Measurements from ENCODE around the gene SLC39A11.

The SLC39A11 gene

GRCh38 chr17:72723711-72724110 lies 368.8 kb downstream of the SLC39A11 start:
- H3K4me3 ChIP-seq (ENCODE audit: low read depth in 1 of 2, low read length in 2 of 2) = no peak overlapping the region
- H3K4me1 ChIP-seq (ENCODE audit: insufficient read depth, low read length) = no peaks in the 10 kb centered on the region
- H3K9ac ChIP-seq (ENCODE audit: low read length) = no peak overlapping the region
- no peak overlapping the region for H3K27ac ChIP-seq (ENCODE audit: low read depth, low read length)
- no peaks in the 10 kb centered on the region for H3K27me3 ChIP-seq (ENCODE audit: control insufficient read depth in 1 of 2, insufficient read depth in 2 of 2, low read length in 2 of 2)
- H3K36me3 ChIP-seq (ENCODE audit: insufficient read depth, low read length) = no peaks in the 10 kb centered on the region
- no peaks in the 10 kb centered on the region for H3K9me3 ChIP-seq (ENCODE audit: low read length)

DNA sequence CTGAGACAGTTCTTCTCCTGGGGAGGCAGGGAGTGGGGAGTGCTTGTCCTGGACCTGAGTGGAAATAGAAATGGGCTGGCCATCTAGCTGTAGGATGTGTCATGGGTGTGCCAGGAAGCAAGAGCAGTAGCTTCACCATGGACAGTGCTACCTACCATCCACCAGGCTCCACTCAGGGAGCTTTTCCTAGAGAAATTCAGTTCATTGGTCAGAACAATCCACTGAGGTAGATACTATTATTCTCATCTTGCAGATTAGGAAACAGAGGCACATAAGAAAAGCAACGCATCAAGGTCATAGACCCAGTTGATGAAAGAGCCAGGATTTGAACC lies 372.0 kb downstream of the SLC39A11 start:
- no peak overlapping the region for H3K27ac ChIP-seq (ENCODE audit: low read depth, low read length)
- H3K9ac ChIP-seq (ENCODE audit: low read length) = no peak overlapping the region

DNA sequence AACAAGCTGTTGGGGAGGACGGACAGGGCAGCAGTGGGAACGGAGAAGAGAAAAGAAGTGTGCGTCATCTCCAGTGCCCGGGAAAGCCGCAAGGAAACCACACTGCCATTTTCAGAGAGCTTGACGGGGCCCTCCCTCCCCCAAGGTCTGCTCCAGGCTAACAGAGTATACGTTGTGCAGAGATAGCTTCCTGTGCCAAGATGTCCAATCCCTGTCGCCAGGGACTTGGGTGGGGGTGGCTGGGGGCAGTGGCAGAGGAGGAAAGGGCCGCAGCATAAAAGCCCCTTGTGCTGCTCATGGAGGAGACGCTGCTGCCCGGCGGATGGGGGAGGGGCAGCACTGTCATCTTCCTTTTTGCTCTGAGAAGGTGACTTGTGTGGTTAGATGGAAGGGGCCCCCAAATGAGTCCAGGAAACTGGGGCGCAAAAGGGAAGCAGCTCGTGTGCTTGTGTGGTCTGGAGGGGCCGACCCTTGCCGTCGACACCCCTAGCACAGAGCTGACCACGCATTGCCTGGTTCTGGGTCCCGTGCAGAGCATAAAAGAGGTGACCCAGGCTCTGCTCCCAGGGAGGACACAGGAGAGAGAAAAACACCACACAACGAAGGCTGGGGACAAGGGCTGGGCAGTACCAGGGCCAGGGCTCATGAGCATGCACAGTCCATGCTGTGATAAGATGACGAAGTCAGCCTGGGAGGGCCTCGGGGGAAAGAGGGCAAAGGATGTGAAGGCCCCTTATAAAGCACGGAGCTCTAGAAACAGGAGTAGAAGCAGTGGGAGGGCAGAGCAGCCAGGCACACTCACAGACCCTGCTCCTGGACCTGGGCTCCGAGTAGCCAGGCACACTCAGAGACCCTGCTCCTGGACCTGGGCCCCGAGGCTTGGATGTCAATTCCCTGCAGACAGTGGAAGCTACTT lies 372.7 kb downstream of the SLC39A11 start:
- H3K4me3 ChIP-seq (ENCODE audit: low read depth in 1 of 2, low read length in 2 of 2) = no peak overlapping the region
- H3K4me1 ChIP-seq (ENCODE audit: insufficient read depth, low read length) = no peaks in the 10 kb centered on the region
- H3K9ac ChIP-seq (ENCODE audit: low read length) = no peak overlapping the region
- H3K27me3 ChIP-seq (ENCODE audit: control insufficient read depth in 1 of 2, insufficient read depth in 2 of 2, low read length in 2 of 2) = no peaks in the 10 kb centered on the region
- no peak overlapping the region for H3K27ac ChIP-seq (ENCODE audit: low read depth, low read length)
- H3K9me3 ChIP-seq (ENCODE audit: low read length) = no peaks in the 10 kb centered on the region
- no peaks in the 10 kb centered on the region for H3K36me3 ChIP-seq (ENCODE audit: insufficient read depth, low read length)

More for the DNA sequence above, 372.0 kb downstream of the SLC39A11 start:
- Histone ChIP-seq H3K4me3 (ENCODE audit: low read depth in 1 of 2, low read length in 2 of 2) (no peak overlapping the region), H3K9me3 (ENCODE audit: low read length) (no peaks in the 10 kb centered on the region), H3K27me3 (ENCODE audit: control insufficient read depth in 1 of 2, insufficient read depth in 2 of 2, low read length in 2 of 2) (no peaks in the 10 kb centered on the region), H3K4me1 (ENCODE audit: insufficient read depth, low read length) (no peaks in the 10 kb centered on the region), H3K36me3 (ENCODE audit: insufficient read depth, low read length) (no peaks in the 10 kb centered on the region)

DNA sequence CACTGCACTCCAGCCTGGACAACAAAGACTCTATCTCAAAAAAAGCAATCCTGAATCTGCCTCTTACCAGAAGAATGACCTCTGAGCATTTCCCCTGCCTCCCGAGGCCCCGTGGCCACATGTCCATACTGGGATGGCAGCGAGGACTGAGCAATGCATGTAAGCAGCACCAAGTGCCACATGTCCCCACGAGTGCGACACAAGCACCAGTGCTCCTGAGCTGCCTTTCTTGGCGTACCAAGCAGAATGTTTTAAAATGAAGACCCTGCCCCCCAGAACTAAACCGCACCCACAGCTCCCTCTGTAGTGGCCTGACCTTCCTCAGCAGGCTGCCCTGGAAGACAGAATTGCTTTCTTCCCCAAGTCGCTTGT lies 373.3 kb downstream of the SLC39A11 start:
- no peak overlapping the region for H3K9ac ChIP-seq (ENCODE audit: low read length)
- H3K27me3 ChIP-seq (ENCODE audit: control insufficient read depth in 1 of 2, insufficient read depth in 2 of 2, low read length in 2 of 2) = no peaks in the 10 kb centered on the region
- H3K27ac ChIP-seq (ENCODE audit: low read depth, low read length) = no peak overlapping the region
- H3K4me1 ChIP-seq (ENCODE audit: insufficient read depth, low read length) = no peaks in the 10 kb centered on the region
- no peaks in the 10 kb centered on the region for H3K36me3 ChIP-seq (ENCODE audit: insufficient read depth, low read length)
- H3K4me3 ChIP-seq (ENCODE audit: low read depth in 1 of 2, low read length in 2 of 2) = no peak overlapping the region
- no peaks in the 10 kb centered on the region for H3K9me3 ChIP-seq (ENCODE audit: low read length)

DNA sequence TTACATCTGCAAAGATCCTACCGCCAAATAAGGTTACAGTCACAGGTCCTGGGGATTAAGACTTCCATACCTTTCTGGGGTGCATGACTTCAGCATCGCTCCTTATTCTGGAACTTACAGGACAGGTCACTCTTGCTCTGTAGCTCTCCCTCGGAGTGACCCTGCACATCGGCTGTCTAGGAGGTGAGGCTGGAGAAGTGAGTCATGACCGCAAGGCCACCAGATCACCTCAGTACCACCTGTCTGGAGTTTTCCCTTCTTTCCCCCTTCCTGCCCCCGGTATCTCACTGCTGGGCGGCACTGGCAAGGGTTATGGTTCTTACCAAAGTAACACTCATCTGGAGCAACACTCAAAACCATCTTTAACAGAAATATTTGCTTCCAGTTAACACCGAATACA lies 374.8 kb downstream of the SLC39A11 start:
- H3K27me3 ChIP-seq (ENCODE audit: control insufficient read depth in 1 of 2, insufficient read depth in 2 of 2, low read length in 2 of 2) = no peaks in the 10 kb centered on the region
- no peaks in the 10 kb centered on the region for H3K4me1 ChIP-seq (ENCODE audit: insufficient read depth, low read length)
- H3K27ac ChIP-seq (ENCODE audit: low read depth, low read length) = no peak overlapping the region
- H3K36me3 ChIP-seq (ENCODE audit: insufficient read depth, low read length) = no peaks in the 10 kb centered on the region
- H3K9ac ChIP-seq (ENCODE audit: low read length) = no peak overlapping the region
- no peaks in the 10 kb centered on the region for H3K9me3 ChIP-seq (ENCODE audit: low read length)
- H3K4me3 ChIP-seq (ENCODE audit: low read depth in 1 of 2, low read length in 2 of 2) = no peak overlapping the region

DNA sequence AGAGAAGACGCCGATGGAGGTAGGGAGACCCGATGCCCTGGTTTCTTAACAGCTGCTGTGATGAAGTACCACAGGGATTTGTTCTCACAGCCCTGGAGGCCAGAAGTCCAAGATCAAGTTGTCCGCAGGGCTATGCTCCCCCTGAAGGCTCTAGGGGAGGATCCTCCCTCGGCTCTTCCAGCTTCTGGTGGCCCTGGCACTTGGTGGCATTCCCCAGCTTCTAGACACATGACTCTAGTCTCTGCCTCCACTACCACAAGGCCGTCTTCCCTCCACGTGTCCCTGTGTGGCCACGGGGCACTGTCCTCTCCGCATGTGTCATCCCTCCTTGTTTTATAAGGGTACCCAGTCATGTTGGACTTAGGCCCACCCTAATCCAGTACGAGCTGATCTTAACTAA lies 375.2 kb downstream of the SLC39A11 start:
- Histone ChIP-seq H3K27ac (ENCODE audit: low read depth, low read length) (no peak overlapping the region), H3K4me1 (ENCODE audit: insufficient read depth, low read length) (no peaks in the 10 kb centered on the region), H3K9ac (ENCODE audit: low read length) (no peak overlapping the region), H3K36me3 (ENCODE audit: insufficient read depth, low read length) (no peaks in the 10 kb centered on the region), H3K9me3 (ENCODE audit: low read length) (no peaks in the 10 kb centered on the region), H3K27me3 (ENCODE audit: control insufficient read depth in 1 of 2, insufficient read depth in 2 of 2, low read length in 2 of 2) (no peaks in the 10 kb centered on the region), H3K4me3 (ENCODE audit: low read depth in 1 of 2, low read length in 2 of 2) (no peak overlapping the region)

DNA sequence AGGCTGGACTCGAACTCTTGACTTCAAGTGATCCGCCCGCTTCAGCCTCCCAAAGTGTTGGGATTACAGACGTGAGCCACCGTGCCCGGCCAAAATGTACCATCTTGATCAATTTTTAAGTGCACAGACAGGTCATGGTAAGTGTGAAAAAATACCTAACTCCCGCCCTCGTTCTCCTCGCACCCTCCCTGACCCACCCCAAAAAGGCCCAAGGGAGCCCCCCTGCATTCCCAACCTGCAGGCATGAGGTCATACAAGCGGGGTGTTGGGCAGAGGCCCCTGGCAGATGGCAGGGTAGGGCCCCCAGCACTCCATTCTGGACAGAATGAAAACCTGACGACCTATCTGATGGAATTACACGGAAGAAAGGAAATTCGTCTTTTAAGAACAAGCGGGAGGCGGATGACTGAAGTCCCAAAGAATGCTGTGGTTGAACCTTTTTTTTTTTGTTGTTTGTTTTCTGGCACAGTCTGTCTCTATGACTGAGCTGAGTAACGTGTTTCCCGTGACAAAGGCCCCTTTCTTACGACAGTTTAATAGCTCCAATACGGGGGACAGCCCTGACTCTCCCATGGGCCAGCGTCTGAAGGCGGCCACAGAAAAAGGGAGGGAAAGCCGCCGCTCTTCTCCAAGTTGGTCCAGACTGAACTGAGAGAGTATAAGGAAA lies 376.4 kb downstream of the SLC39A11 start:
- Histone ChIP-seq H3K4me3 (ENCODE audit: low read depth in 1 of 2, low read length in 2 of 2) (no peak overlapping the region), H3K9me3 (ENCODE audit: low read length) (peaks cover 6% of the 10 kb centered on the region), H3K27me3 (ENCODE audit: control insufficient read depth in 1 of 2, insufficient read depth in 2 of 2, low read length in 2 of 2) (no peaks in the 10 kb centered on the region), H3K27ac (ENCODE audit: low read depth, low read length) (no peak overlapping the region), H3K9ac (ENCODE audit: low read length) (no peak overlapping the region), H3K4me1 (ENCODE audit: insufficient read depth, low read length) (no peaks in the 10 kb centered on the region), H3K36me3 (ENCODE audit: insufficient read depth, low read length) (no peaks in the 10 kb centered on the region)

DNA sequence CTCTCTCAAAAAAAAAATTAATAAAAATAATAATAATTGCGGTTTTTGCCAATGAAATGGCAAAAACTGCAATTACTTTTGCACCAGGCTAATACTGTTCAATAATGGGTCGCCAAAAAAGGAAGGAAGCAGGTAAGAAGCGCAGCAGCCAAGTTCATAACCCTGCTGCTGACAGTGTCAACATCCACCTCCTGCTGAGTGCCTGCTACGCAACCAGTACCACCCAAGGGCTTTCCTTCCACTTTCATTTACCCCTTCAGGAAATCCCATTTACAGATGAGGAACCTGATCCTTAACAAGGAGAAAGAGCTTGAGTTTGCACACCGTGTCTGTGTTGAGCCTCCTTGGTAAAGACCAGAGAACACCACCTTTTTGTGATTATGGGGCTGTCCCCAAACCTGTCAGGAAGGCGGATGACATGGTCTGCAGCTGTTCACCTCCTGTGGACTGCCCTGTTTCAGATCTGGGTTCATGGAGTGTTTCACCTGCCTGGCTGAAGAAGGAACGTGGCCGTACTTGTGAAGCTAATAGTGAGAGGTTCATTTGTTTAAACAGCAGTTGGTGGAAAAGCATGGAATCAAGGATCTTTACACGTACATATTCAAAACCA lies 378.0 kb downstream of the SLC39A11 start:
- H3K4me1 ChIP-seq (ENCODE audit: insufficient read depth, low read length) = no peaks in the 10 kb centered on the region
- H3K27me3 ChIP-seq (ENCODE audit: control insufficient read depth in 1 of 2, insufficient read depth in 2 of 2, low read length in 2 of 2) = no peaks in the 10 kb centered on the region
- H3K9ac ChIP-seq (ENCODE audit: low read length) = no peak overlapping the region
- H3K9me3 ChIP-seq (ENCODE audit: low read length) = peaks cover 9% of the 10 kb centered on the region
- no peak overlapping the region for H3K27ac ChIP-seq (ENCODE audit: low read depth, low read length)
- H3K4me3 ChIP-seq (ENCODE audit: low read depth in 1 of 2, low read length in 2 of 2) = no peak overlapping the region
- H3K36me3 ChIP-seq (ENCODE audit: insufficient read depth, low read length) = no peaks in the 10 kb centered on the region

GRCh38 chr17:72713701-72714100 lies 378.8 kb downstream of the SLC39A11 start:
- no peak overlapping the region for H3K4me3 ChIP-seq (ENCODE audit: low read depth in 1 of 2, low read length in 2 of 2)
- H3K4me1 ChIP-seq (ENCODE audit: insufficient read depth, low read length) = no peaks in the 10 kb centered on the region
- H3K27ac ChIP-seq (ENCODE audit: low read depth, low read length) = no peak overlapping the region
- H3K27me3 ChIP-seq (ENCODE audit: control insufficient read depth in 1 of 2, insufficient read depth in 2 of 2, low read length in 2 of 2) = no peaks in the 10 kb centered on the region
- H3K36me3 ChIP-seq (ENCODE audit: insufficient read depth, low read length) = no peaks in the 10 kb centered on the region
- H3K9me3 ChIP-seq (ENCODE audit: low read length) = peaks cover 9% of the 10 kb centered on the region
- no peak overlapping the region for H3K9ac ChIP-seq (ENCODE audit: low read length)

DNA sequence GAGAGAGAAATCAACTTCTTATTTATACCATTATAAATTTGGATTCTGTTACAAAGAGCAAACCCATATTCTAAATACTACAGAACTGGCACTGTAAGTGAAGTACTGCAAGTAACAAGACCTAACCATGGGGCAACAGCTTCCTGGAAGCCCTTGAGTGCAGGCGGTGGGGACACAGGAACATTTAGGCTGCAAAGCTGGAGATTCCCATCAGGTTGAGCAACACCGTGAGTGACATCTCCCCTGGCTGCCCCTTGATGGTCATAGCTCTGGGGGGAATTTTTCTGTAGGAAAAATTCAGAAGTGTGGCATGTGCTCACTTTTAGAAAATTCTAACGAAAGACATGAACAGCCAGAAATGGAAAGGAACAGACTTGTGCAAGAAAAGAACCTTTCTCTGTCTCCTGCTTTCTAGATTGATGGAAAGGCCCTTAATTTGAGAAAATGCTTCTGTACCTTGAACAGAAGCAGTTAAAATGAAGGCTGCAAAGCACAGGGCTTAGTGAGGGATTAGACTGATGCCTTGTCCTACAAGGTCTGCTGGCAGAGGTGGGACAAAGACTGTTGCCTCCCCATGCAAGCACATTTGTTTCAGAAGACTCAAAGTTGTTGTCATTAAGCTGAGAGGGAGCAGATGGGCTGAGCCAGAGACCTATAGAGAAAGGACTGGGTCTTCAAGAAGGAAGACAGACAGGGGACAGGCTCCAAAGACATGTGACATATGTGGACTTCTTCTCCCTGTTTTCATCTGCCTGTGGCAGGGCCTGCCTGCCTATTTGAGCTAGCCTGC lies 380.8 kb downstream of the SLC39A11 start:
- Histone ChIP-seq H3K36me3 (ENCODE audit: insufficient read depth, low read length) (no peaks in the 10 kb centered on the region), H3K27me3 (ENCODE audit: control insufficient read depth in 1 of 2, insufficient read depth in 2 of 2, low read length in 2 of 2) (no peaks in the 10 kb centered on the region), H3K9ac (ENCODE audit: low read length) (no peak overlapping the region), H3K4me1 (ENCODE audit: insufficient read depth, low read length) (no peaks in the 10 kb centered on the region), H3K9me3 (ENCODE audit: low read length) (peaks cover 9% of the 10 kb centered on the region), H3K27ac (ENCODE audit: low read depth, low read length) (no peak overlapping the region), H3K4me3 (ENCODE audit: low read depth in 1 of 2, low read length in 2 of 2) (no peak overlapping the region)

GRCh38 chr17:72710834-72711233 lies 381.7 kb downstream of the SLC39A11 start:
- Histone ChIP-seq H3K27ac (ENCODE audit: low read depth, low read length) (no peak overlapping the region), H3K36me3 (ENCODE audit: insufficient read depth, low read length) (no peaks in the 10 kb centered on the region), H3K4me3 (ENCODE audit: low read depth in 1 of 2, low read length in 2 of 2) (no peak overlapping the region), H3K4me1 (ENCODE audit: insufficient read depth, low read length) (no peaks in the 10 kb centered on the region), H3K9ac (ENCODE audit: low read length) (no peak overlapping the region), H3K27me3 (ENCODE audit: control insufficient read depth in 1 of 2, insufficient read depth in 2 of 2, low read length in 2 of 2) (no peaks in the 10 kb centered on the region), H3K9me3 (ENCODE audit: low read length) (peaks cover 9% of the 10 kb centered on the region)

All from muscle layer of colon (tissue), 2 donors.